Ovary (tissue), 3 donors: ENCODE measurements around the gene IL1RAPL1.

Experiments used
- CTCF ChIP-seq, 3 donors: fragments of 450-650 bp in 2 of 3; fragments of 200-600 bp in 1 of 3; IDR thresholded peaks; one replicate each; pipeline versions ENCODE4 v1.5.1 to v1.8.0; 2016 to 2022; ENCODE audit warnings: antibody characterized with exemption in 3 of 3, mild to moderate bottlenecking in 1 of 3
- EP300 ChIP-seq: sonication (generic); formaldehyde crosslinking; IDR thresholded peaks from one replicate; pipeline ENCODE4 v1.6.1; 2017; ENCODE audit warnings: antibody characterized with exemption
- donor health status: DM: no; HTN: no; CAD: no.

- TF ChIP-seq CTCF (IDR thresholded peaks at IDR 0.05) = no peak
- no peak for TF ChIP-seq EP300
Measured at GRCh38 chrX:29665532-29665931, 1078.3 kb downstream of the IL1RAPL1 start.
